ENCODE measurements around the gene PGD. TPM values are rescaled to one million over a fixed set of nuclear protein-coding genes. Genes with fewer than 3 reads are reported as not detected.
A peak's percentile ranks its signal among the peaks of the same experiment; 100 is the strongest.
"Not testable (repeated sequence)": the region's sequence is repeated elsewhere in the genome, so short reads cannot be mapped to it uniquely, and the experiment has no call there.

PGD gene
- total RNA-seq, 1 donor from 2014 or later = 207 TPM

- H3K4me3 ChIP-seq = no peak overlapping the region
- no peaks in the 10 kb centered on the region for H3K36me3 ChIP-seq
- TF ChIP-seq EZH2 (IDR thresholded peaks at IDR 0.05) (no peak), CTCF (IDR thresholded peaks at IDR 0.05) (peak; percentile 25)
- no peak for DNase-seq (ENCODE audit: low spot score)
- no peak overlapping the region for H3K4me2 ChIP-seq
- Mint-ChIP-seq H3K4me1 (peaks cover 14% of the 10 kb centered on the region), H3K27me3 (ENCODE audit: insufficient read depth, low read depth) (peaks cover 2% of the 10 kb centered on the region), H3K36me3 (peaks cover 8% of the 10 kb centered on the region), H3K27ac (no peak overlapping the region), H3K4me3 (no peak overlapping the region), H3K9me3 (peaks cover 2% of the 10 kb centered on the region)
- no peak overlapping the region for H3K27ac ChIP-seq
- H4K20me1 ChIP-seq (ENCODE audit: low read depth) = no peaks in the 10 kb centered on the region
- H3K4me1 ChIP-seq = peaks cover 9% of the 10 kb centered on the region
- H3F3A ChIP-seq (ENCODE audit: low read depth) = peaks cover 10% of the 10 kb centered on the region
- no peaks in the 10 kb centered on the region for H3K9me3 ChIP-seq (ENCODE audit: low read depth)
- no peak overlapping the region for H3K9ac ChIP-seq
- H3K79me2 ChIP-seq (ENCODE audit: low read depth) = no peaks in the 10 kb centered on the region
- H3K27me3 ChIP-seq = no peaks in the 10 kb centered on the region
- no peak overlapping the region for H2AFZ ChIP-seq (replicated peaks)
These were observed 57.2 kb downstream of the PGD start for GRCh38 chr1:10456048-10456447.

GRCh38 chr1:10456661-10457060 is 57.8 kb downstream of the PGD start:
- Histone ChIP-seq H3K9ac (no peak overlapping the region), H4K20me1 (ENCODE audit: low read depth) (no peaks in the 10 kb centered on the region), H3K27ac (peak overlapping the region; percentile 21), H3K79me2 (ENCODE audit: low read depth) (no peaks in the 10 kb centered on the region), H3K4me2 (no peak overlapping the region), H3K27me3 (no peaks in the 10 kb centered on the region), H2AFZ (replicated peaks) (no peak overlapping the region), H3F3A (ENCODE audit: low read depth) (peaks cover 9% of the 10 kb centered on the region), H3K36me3 (no peaks in the 10 kb centered on the region), H3K9me3 (ENCODE audit: low read depth) (no peaks in the 10 kb centered on the region), H3K4me3 (no peak overlapping the region), H3K4me1 (peaks cover 3% of the 10 kb centered on the region)
- no peak for TF ChIP-seq EZH2 (IDR thresholded peaks at IDR 0.05)
- TF ChIP-seq EZH2phosphoT487 (IDR thresholded peaks at IDR 0.05) = no peak
- no peak for TF ChIP-seq CTCF (IDR thresholded peaks at IDR 0.05)
- DNase-seq (ENCODE audit: low spot score) = no peak
- no peak overlapping the region for H3K27ac Mint-ChIP-seq
- peaks cover 2% of the 10 kb centered on the region for H3K9me3 Mint-ChIP-seq
- H3K27me3 Mint-ChIP-seq (ENCODE audit: insufficient read depth, low read depth) = peaks cover 2% of the 10 kb centered on the region
- peaks cover 14% of the 10 kb centered on the region for H3K36me3 Mint-ChIP-seq
- no peak overlapping the region for H3K4me3 Mint-ChIP-seq
- H3K4me1 Mint-ChIP-seq = peaks cover 8% of the 10 kb centered on the region

GRCh38 chr1:10457462-10457861 is 58.6 kb downstream of the PGD start:
- H2AFZ ChIP-seq (replicated peaks); H3K9me3 Mint-ChIP-seq; H3K9ac ChIP-seq; H3K27ac ChIP-seq; H4K20me1 ChIP-seq (ENCODE audit: low read depth); H3F3A ChIP-seq (ENCODE audit: low read depth); H3K4me1 Mint-ChIP-seq; H3K4me1 ChIP-seq; H3K79me2 ChIP-seq (ENCODE audit: low read depth); H3K4me3 ChIP-seq; H3K27ac Mint-ChIP-seq; H3K27me3 Mint-ChIP-seq (ENCODE audit: insufficient read depth, low read depth); H3K4me2 ChIP-seq; H3K36me3 ChIP-seq; H3K4me3 Mint-ChIP-seq; H3K9me3 ChIP-seq (ENCODE audit: low read depth); DNase-seq (ENCODE audit: low spot score); H3K27me3 ChIP-seq: not testable (repeated sequence)
- H3K36me3 Mint-ChIP-seq = peaks cover 18% of the 10 kb centered on the region

- Histone ChIP-seq H3K79me2 (ENCODE audit: low read depth) (no peaks in the 10 kb centered on the region), H3K4me2 (no peak overlapping the region), H3K9ac (no peak overlapping the region), H3K4me1 (no peaks in the 10 kb centered on the region), H3K27ac (no peak overlapping the region), H3K27me3 (no peaks in the 10 kb centered on the region), H4K20me1 (ENCODE audit: low read depth) (no peaks in the 10 kb centered on the region), H2AFZ (replicated peaks) (no peak overlapping the region), H3K36me3 (no peaks in the 10 kb centered on the region), H3F3A (ENCODE audit: low read depth) (peaks cover 9% of the 10 kb centered on the region), H3K4me3 (no peak overlapping the region), H3K9me3 (ENCODE audit: low read depth) (no peaks in the 10 kb centered on the region)
- peaks cover 2% of the 10 kb centered on the region for H3K27me3 Mint-ChIP-seq (ENCODE audit: insufficient read depth, low read depth)
- no peak for TF ChIP-seq CTCF (IDR thresholded peaks at IDR 0.05)
- no peak for TF ChIP-seq EZH2 (IDR thresholded peaks at IDR 0.05)
- no peak for TF ChIP-seq EZH2phosphoT487 (IDR thresholded peaks at IDR 0.05)
- no peak overlapping the region for H3K27ac Mint-ChIP-seq
- H3K4me1 Mint-ChIP-seq = peaks cover 5% of the 10 kb centered on the region
- DNase-seq (ENCODE audit: low spot score) = no peak
- H3K9me3 Mint-ChIP-seq = peaks cover 2% of the 10 kb centered on the region
- no peak overlapping the region for H3K4me3 Mint-ChIP-seq
- peaks cover 21% of the 10 kb centered on the region for H3K36me3 Mint-ChIP-seq
These were observed 59.0 kb downstream of the PGD start for GRCh38 chr1:10457875-10458274.
